Measurements from ENCODE around the gene TSPAN31. TPM values are rescaled to one million over a fixed set of nuclear protein-coding genes. Genes with fewer than 3 reads are reported as not detected.
"Not testable (repeated sequence)": the region's sequence is repeated elsewhere in the genome, so short reads cannot be mapped to it uniquely, and the experiment has no call there.

The TSPAN31 gene
- total and polyA plus RNA-seq, 8 donors = 10.1 to 46.8 (median 19.4) TPM

DNA sequence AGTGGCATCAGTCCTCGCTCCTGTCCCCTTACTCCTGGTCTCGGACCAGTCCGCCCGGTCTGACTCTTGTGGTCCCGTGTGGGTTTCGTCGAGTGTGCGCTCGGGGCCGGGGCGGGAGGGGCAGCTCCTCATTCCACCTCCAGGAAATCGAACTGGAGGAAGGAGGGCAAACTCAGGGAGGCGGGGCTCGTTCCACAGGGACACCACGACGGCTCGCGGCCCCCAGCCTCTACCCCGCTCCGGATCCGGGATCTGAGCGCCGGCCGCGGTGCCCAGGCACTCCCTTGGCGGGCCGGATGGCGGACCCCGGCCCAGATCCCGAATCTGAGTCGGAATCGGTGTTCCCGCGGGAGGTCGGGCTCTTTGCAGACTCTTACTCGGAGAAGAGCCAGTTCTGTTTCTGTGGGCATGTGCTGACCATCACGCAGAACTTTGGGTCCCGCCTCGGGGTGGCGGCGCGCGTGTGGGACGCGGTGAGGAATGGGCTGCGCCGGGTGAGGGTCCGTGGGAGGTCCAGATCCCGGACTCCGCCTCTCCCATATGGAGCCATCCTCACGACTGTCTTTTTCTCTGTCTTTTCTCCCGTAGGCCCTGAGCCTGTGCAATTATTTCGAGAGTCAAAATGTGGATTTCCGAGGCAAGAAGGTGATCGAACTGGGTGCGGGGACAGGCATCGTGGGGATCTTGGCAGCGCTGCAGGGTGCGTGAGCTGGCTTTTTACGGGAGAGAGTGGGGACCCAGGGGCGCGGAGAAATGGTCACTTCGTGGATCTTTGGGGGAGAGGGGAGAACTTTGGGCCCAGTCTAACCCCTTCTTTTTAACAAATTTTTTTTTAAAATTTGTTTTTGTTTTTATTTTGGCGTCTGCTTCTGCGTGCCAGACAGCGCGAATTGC, 27.8 kb downstream of the TSPAN31 start, which contains the start of gene EEF1AKMT3:
EEF1AKMT3 (plus strand) TSS at position 186 of the 894 bp plus-strand sequence; CDS start at position 297, 111 bp downstream.
- no peak for TF ChIP-seq EP300 (IDR thresholded peaks at IDR 0.05)
- no peak for TF ChIP-seq POLR2AphosphoS5 (IDR thresholded peaks at IDR 0.05)
- TF ChIP-seq, protein P1, sequence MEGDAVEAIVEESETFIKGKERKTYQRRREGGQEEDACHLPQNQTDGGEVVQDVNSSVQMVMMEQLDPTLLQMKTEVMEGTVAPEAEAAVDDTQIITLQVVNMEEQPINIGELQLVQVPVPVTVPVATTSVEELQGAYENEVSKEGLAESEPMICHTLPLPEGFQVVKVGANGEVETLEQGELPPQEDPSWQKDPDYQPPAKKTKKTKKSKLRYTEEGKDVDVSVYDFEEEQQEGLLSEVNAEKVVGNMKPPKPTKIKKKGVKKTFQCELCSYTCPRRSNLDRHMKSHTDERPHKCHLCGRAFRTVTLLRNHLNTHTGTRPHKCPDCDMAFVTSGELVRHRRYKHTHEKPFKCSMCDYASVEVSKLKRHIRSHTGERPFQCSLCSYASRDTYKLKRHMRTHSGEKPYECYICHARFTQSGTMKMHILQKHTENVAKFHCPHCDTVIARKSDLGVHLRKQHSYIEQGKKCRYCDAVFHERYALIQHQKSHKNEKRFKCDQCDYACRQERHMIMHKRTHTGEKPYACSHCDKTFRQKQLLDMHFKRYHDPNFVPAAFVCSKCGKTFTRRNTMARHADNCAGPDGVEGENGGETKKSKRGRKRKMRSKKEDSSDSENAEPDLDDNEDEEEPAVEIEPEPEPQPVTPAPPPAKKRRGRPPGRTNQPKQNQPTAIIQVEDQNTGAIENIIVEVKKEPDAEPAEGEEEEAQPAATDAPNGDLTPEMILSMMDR (IDR thresholded peaks at IDR 0.05) = no peak
- no peak for TF ChIP-seq POLR2A (IDR thresholded peaks at IDR 0.05)
- H3K9me3 ChIP-seq = no peaks in the 10 kb centered on the region
- WGBS, 5 donors = 1 to 3% (median 2%) methylated on average over 33 to 67 of the region's 67 CpGs
- peaks cover 15 to 27% (median 24%) of the 10 kb centered on the region in 4 donors for H3K4me1 ChIP-seq
- H3K4me3 ChIP-seq = peak within 1 kb of the TSS; percentile 57 to 95 (median 76)
- intact Hi-C loops (cut with DNase I; ENCODE audit: low total_unique reads) = no loop called here
- peak; percentile 70 to 83 for DNase-seq
- H3K27me3 ChIP-seq = peaks cover 0 to under 1% (median under 1%) of the 10 kb centered on the region in 3 donors
- H3K27ac ChIP-seq = peak within 1 kb of the TSS; percentile 92 to 96 (median 93)
- peaks cover 0 to 44% (median 37%) of the 10 kb centered on the region in 4 donors for H3K36me3 ChIP-seq

DNA sequence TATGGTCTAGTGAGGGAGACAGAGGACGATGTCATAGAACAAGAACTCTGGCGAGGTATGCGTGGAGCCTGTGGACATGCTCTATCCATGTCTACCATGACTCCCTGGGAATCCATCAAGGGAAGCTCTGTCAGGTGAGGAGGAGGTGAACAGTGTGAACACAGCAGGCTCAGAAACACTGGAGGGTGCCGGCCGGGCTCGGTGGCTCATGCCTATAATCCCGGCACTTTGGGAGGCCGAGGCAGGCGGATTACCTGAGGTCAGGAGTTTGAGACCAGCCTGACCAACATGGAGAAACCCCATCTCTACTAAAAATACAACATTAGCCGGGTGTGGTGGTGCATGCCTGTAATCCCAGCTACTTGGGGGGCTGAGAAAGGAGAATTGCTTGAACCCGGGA, 29.8 kb downstream of the TSPAN31 start:
- H3K27ac ChIP-seq; H3K9me3 ChIP-seq; DNase-seq; H3K4me3 ChIP-seq; H3K27me3 ChIP-seq; intact Hi-C loops (cut with DNase I; ENCODE audit: low total_unique reads): not testable (repeated sequence)
- H3K4me1 ChIP-seq = peaks cover 15 to 27% (median 24%) of the 10 kb centered on the region in 4 donors
- 93 to 98% (median 96%) methylated on average over 11 of the region's 11 CpGs for WGBS, 5 donors
- H3K36me3 ChIP-seq = peaks cover 0 to 30% (median 21%) of the 10 kb centered on the region in 4 donors

DNA sequence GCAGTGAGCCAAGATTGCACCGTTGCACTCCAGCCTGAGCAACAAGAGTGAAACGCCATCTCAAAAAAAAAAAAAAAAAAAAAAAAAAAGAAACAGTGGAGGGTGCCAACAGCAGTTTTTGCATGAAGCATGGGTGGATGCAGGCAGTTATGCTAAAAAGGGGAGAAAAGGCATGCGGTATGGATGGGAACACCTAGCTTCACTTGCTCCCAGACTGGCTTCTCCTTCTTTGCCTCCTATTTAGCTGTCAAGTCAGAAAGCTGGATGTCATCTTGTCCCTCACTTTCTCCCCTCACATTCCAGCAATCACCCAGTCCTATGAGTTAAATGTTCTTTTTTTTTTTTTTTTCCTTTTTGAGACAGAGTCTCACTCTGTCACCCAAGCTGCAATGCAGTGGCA, 30.2 kb downstream of the TSPAN31 start:
- 79 to 93% (median 86%) methylated on average over 3 of the region's 3 CpGs for WGBS, 5 donors
- Histone ChIP-seq H3K4me1 (peaks cover 15 to 27% (median 24%) of the 10 kb centered on the region in 4 donors), H3K4me3 (no peak overlapping the region), H3K27me3 (no peaks in the 10 kb centered on the region), H3K9me3 (no peaks in the 10 kb centered on the region), H3K27ac (no peak overlapping the region), H3K36me3 (peaks cover 0 to 26% (median 19%) of the 10 kb centered on the region in 4 donors)
- TF ChIP-seq POLR2A (IDR thresholded peaks at IDR 0.05) = no peak
- no peak for TF ChIP-seq POLR2AphosphoS5 (IDR thresholded peaks at IDR 0.05)
- no peak for TF ChIP-seq EP300 (IDR thresholded peaks at IDR 0.05)
- TF ChIP-seq, protein P1 (IDR thresholded peaks at IDR 0.05) = no peak
- intact Hi-C loops (cut with DNase I; ENCODE audit: low total_unique reads) = no loop called here
- no peak for DNase-seq

DNA sequence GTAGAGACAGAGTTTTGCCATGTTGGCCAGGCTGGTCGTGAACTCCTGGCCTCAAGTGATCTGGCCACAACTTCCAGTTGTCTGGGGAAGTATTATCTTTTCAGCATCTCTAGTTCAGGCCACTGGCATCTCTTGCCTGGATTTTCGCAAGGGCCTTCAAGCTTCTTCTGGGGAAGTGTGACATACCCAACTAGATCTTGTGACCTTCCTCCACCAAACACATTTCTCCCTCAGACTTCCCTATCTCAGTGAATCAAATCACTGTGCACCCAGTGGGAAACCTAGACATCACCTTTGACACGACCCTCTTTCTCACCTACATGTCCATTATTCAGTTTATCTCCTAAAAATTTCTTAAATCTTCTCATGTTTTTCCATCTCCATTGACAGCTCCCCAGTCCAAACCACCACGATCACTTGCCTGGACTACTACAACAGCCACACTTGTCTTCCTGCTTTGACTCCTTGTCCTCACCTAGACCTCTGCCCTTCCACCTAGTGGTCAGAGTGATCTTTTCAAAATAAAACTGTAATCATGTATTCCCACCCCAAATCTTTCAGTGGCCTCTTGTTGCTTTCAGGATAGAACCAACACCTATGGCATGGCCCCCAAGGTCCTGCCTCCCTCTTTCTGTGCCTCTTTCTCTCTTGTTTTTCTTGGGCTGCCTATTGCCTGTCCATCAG, 30.9 kb downstream of the TSPAN31 start:
- Histone ChIP-seq H3K27ac (no peak overlapping the region), H3K4me1 (peaks cover 15 to 25% (median 22%) of the 10 kb centered on the region in 4 donors), H3K4me3 (no peak overlapping the region), H3K36me3 (peaks cover 0 to 25% (median 22%) of the 10 kb centered on the region in 4 donors), H3K27me3 (no peaks in the 10 kb centered on the region), H3K9me3 (no peaks in the 10 kb centered on the region)
- whole genome bisulfite sequencing, 5 donors = 82 to 89% (median 86%) methylated on average over 4 of the region's 4 CpGs
- intact Hi-C loops (cut with DNase I; ENCODE audit: low total_unique reads) = no loop called here
- no peak for DNase-seq
- TF ChIP-seq, protein P1 (IDR thresholded peaks at IDR 0.05) = no peak
- TF ChIP-seq POLR2A (IDR thresholded peaks at IDR 0.05) = no peak

Data from stomach (tissue), 9 donors.